ENCODE results near the gene ANKS6. TPM values are rescaled to one million over a fixed set of nuclear protein-coding genes. Genes with fewer than 3 reads are reported as not detected.

The ANKS6 gene
- polyA plus RNA-seq, 1 donor from 2014 or later = 16.6 TPM

- TF ChIP-seq EP300 (conservative IDR thresholded peaks at IDR 0.05; ENCODE audit: poor library complexity, severe bottlenecking) (no peak), SMC3 (conservative IDR thresholded peaks at IDR 0.05; ENCODE audit: poor library complexity) (no peak), MXI1 (conservative IDR thresholded peaks at IDR 0.05; ENCODE audit: poor library complexity, severe bottlenecking) (no peak), RAD21 (conservative IDR thresholded peaks at IDR 0.05) (no peak), EZH2 (IDR thresholded peaks at IDR 0.05; ENCODE audit: borderline replicate concordance, insufficient read depth, low read length, poor library complexity, severe bottlenecking) (no peak), CTCF (IDR thresholded peaks at IDR 0.05; ENCODE audit: poor library complexity, severe bottlenecking) (no peak), POLR2AphosphoS5 (IDR thresholded peaks at IDR 0.05) (no peak)
- Histone ChIP-seq H3K4me2 (ENCODE audit: low read length) (no peak overlapping the region), H3K27me3 (ENCODE audit: insufficient read depth, low read depth, low read length) (no peaks in the 10 kb centered on the region), H3K4me3 (ENCODE audit: low read length) (no peak overlapping the region), H3K27ac (ENCODE audit: low read length) (no peak overlapping the region), H3K9me3 (ENCODE audit: low read length) (no peaks in the 10 kb centered on the region), H4K20me1 (ENCODE audit: insufficient read depth) (no peaks in the 10 kb centered on the region), H3F3A (ENCODE audit: insufficient read depth, low read length, poor library complexity, severe bottlenecking) (no peaks in the 10 kb centered on the region), H3K9me2 (ENCODE audit: insufficient read depth, low read length) (no peaks in the 10 kb centered on the region), H3K79me2 (replicated peaks; ENCODE audit: insufficient read depth, low read length) (no peaks in the 10 kb centered on the region), H3K9ac (ENCODE audit: low read length) (no peak overlapping the region), H3K36me3 (ENCODE audit: insufficient read depth, low read length) (no peaks in the 10 kb centered on the region), H2AFZ (ENCODE audit: low read depth, low read length) (no peak overlapping the region)
Observed at GRCh38 chr9:98688710-98689495, 107.5 kb downstream of the ANKS6 start.

- Histone ChIP-seq H3K4me3 (ENCODE audit: low read length) (no peak overlapping the region), H3K9me2 (ENCODE audit: insufficient read depth, low read length) (no peaks in the 10 kb centered on the region), H2AFZ (ENCODE audit: low read depth, low read length) (no peak overlapping the region), H4K20me1 (ENCODE audit: insufficient read depth) (no peaks in the 10 kb centered on the region), H3K27me3 (ENCODE audit: insufficient read depth, low read depth, low read length) (no peaks in the 10 kb centered on the region), H3K36me3 (ENCODE audit: insufficient read depth, low read length) (no peaks in the 10 kb centered on the region), H3K4me2 (ENCODE audit: low read length) (no peak overlapping the region), H3K27ac (ENCODE audit: low read length) (no peak overlapping the region), H3K9ac (ENCODE audit: low read length) (no peak overlapping the region), H3K9me3 (ENCODE audit: low read length) (no peaks in the 10 kb centered on the region), H3F3A (ENCODE audit: insufficient read depth, low read length, poor library complexity, severe bottlenecking) (no peaks in the 10 kb centered on the region), H3K79me2 (replicated peaks; ENCODE audit: insufficient read depth, low read length) (no peaks in the 10 kb centered on the region)
- TF ChIP-seq MXI1 (conservative IDR thresholded peaks at IDR 0.05; ENCODE audit: poor library complexity, severe bottlenecking) (no peak), REST (IDR thresholded peaks at IDR 0.05; ENCODE audit: borderline replicate concordance) (no peak), CTCF (IDR thresholded peaks at IDR 0.05; ENCODE audit: poor library complexity, severe bottlenecking) (no peak), SMC3 (conservative IDR thresholded peaks at IDR 0.05; ENCODE audit: poor library complexity) (no peak), TAF1 (IDR thresholded peaks at IDR 0.05; ENCODE audit: low read depth) (no peak), EZH2 (IDR thresholded peaks at IDR 0.05; ENCODE audit: borderline replicate concordance, insufficient read depth, low read length, poor library complexity, severe bottlenecking) (no peak), POLR2AphosphoS5 (IDR thresholded peaks at IDR 0.05) (no peak), EP300 (conservative IDR thresholded peaks at IDR 0.05; ENCODE audit: poor library complexity, severe bottlenecking) (no peak), RAD21 (conservative IDR thresholded peaks at IDR 0.05) (no peak)
Observed at GRCh38 chr9:98687911-98688310, 108.4 kb downstream of the ANKS6 start.

Data from neural cell (in vitro differentiated cells).